Measurements from ENCODE around the gene SLC25A48.
A peak's percentile ranks its signal among the peaks of the same experiment; 100 is the strongest.

SLC25A48 gene

GRCh38 chr5:135887447-135887864 lies 53.0 kb downstream of the SLC25A48 start:
- Histone ChIP-seq H3K4me3 (ENCODE audit: low read length) (no peak overlapping the region), H3K36me3 (ENCODE audit: control insufficient read depth, insufficient read depth, low read length, severe bottlenecking) (no peaks in the 10 kb centered on the region), H3K9ac (ENCODE audit: low read length) (no peak overlapping the region), H3K4me1 (ENCODE audit: control insufficient read depth, insufficient read depth, low read length) (no peaks in the 10 kb centered on the region), H3K27me3 (replicated peaks; ENCODE audit: control insufficient read depth, insufficient read depth, low read length) (peaks cover 25% of the 10 kb centered on the region), H3K9me3 (ENCODE audit: control insufficient read depth, low read length) (no peaks in the 10 kb centered on the region)
- peak; percentile 84 for DNase-seq (ENCODE audit: low read depth)

DNA sequence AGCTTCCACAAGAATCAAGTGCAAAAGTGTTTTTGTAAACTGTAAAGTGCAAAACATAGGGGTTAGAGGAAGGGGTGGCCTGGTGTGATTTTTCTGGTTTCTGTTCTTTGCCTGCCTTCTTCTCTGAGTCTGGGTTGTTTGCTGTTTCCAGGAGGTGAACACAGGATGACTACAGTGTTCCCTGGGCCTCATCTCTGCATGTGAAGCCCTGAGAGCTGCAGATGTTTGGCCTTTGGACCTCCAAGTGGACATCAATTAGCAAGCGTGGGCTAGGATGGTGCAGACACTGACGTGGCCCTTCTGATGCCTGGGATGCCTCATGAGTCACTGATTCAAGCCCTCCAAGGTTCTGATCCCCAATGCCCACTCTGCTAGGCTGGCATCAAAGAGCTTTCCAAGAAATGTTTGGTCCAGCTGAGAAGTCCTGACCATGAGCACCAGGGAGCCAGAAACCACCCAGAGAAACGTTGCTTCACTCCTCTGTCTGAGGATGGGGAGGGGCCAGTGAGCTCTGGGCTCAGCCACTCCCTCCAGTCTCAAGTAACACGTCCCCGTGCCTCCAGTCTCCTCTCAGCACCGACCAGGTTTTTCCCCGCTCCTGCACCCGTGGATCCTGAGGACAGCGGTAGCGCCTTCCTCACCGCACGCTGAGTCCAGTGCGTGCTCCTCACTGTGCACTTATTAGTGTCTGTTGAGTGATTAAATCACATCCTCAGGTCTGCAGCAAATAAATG lies 53.6 kb downstream of the SLC25A48 start:
- Histone ChIP-seq H3K4me3 (ENCODE audit: low read length) (no peak overlapping the region), H3K9me3 (ENCODE audit: control insufficient read depth, low read length) (no peaks in the 10 kb centered on the region), H3K9ac (ENCODE audit: low read length) (no peak overlapping the region), H3K27me3 (replicated peaks; ENCODE audit: control insufficient read depth, insufficient read depth, low read length) (peaks cover 19% of the 10 kb centered on the region), H3K4me1 (ENCODE audit: control insufficient read depth, insufficient read depth, low read length) (no peaks in the 10 kb centered on the region), H3K36me3 (ENCODE audit: control insufficient read depth, insufficient read depth, low read length, severe bottlenecking) (no peaks in the 10 kb centered on the region)
- DNase-seq (ENCODE audit: low read depth), result peak; percentile 30

- Histone ChIP-seq H3K9me3 (ENCODE audit: control insufficient read depth, low read length) (no peaks in the 10 kb centered on the region), H3K4me1 (ENCODE audit: control insufficient read depth, insufficient read depth, low read length) (no peaks in the 10 kb centered on the region), H3K9ac (ENCODE audit: low read length) (no peak overlapping the region), H3K36me3 (ENCODE audit: control insufficient read depth, insufficient read depth, low read length, severe bottlenecking) (no peaks in the 10 kb centered on the region), H3K4me3 (ENCODE audit: low read length) (no peak overlapping the region), H3K27me3 (replicated peaks; ENCODE audit: control insufficient read depth, insufficient read depth, low read length) (peaks cover 7% of the 10 kb centered on the region)
- DNase-seq (ENCODE audit: low read depth), result no peak
Observed at GRCh38 chr5:135890296-135890695, 55.8 kb downstream of the SLC25A48 start.

GRCh38 chr5:135890867-135891266 lies 56.4 kb downstream of the SLC25A48 start:
- Histone ChIP-seq H3K27me3 (replicated peaks; ENCODE audit: control insufficient read depth, insufficient read depth, low read length) (peaks cover 6% of the 10 kb centered on the region), H3K36me3 (ENCODE audit: control insufficient read depth, insufficient read depth, low read length, severe bottlenecking) (no peaks in the 10 kb centered on the region), H3K9me3 (ENCODE audit: control insufficient read depth, low read length) (no peaks in the 10 kb centered on the region), H3K4me1 (ENCODE audit: control insufficient read depth, insufficient read depth, low read length) (no peaks in the 10 kb centered on the region), H3K9ac (ENCODE audit: low read length) (no peak overlapping the region), H3K4me3 (ENCODE audit: low read length) (no peak overlapping the region)
- no peak for DNase-seq (ENCODE audit: low read depth)

DNA sequence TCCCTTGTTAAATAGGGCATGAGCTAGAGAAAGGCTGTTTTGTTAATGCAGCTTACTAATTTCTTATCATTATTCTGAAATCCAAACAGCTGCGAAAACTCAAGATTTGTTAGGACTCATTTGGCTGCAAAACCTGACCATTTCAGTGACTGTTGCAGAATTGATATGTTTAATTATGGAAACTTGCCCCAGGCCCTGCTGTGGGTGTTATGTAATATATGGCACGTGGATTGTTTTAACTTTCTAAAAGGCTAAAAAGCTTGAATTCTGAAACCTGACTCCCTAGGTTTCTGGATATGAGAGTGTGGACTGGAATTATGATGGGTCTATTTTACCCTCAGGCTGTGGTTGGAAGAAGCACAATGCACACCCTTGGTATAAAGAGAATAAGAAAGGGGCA lies 56.8 kb downstream of the SLC25A48 start:
- peak; percentile 16 for DNase-seq (ENCODE audit: low read depth)
- no peaks in the 10 kb centered on the region for H3K9me3 ChIP-seq (ENCODE audit: control insufficient read depth, low read length)
- no peak overlapping the region for H3K4me3 ChIP-seq (ENCODE audit: low read length)
- H3K9ac ChIP-seq (ENCODE audit: low read length), result no peak overlapping the region
- peaks cover 6% of the 10 kb centered on the region for H3K27me3 ChIP-seq (replicated peaks; ENCODE audit: control insufficient read depth, insufficient read depth, low read length)
- no peaks in the 10 kb centered on the region for H3K4me1 ChIP-seq (ENCODE audit: control insufficient read depth, insufficient read depth, low read length)
- no peaks in the 10 kb centered on the region for H3K36me3 ChIP-seq (ENCODE audit: control insufficient read depth, insufficient read depth, low read length, severe bottlenecking)

GRCh38 chr5:135891791-135892190 lies 57.3 kb downstream of the SLC25A48 start:
- H3K4me1 ChIP-seq (ENCODE audit: control insufficient read depth, insufficient read depth, low read length), result no peaks in the 10 kb centered on the region
- H3K4me3 ChIP-seq (ENCODE audit: low read length), result no peak overlapping the region
- no peak for DNase-seq (ENCODE audit: low read depth)
- no peaks in the 10 kb centered on the region for H3K36me3 ChIP-seq (ENCODE audit: control insufficient read depth, insufficient read depth, low read length, severe bottlenecking)
- no peaks in the 10 kb centered on the region for H3K9me3 ChIP-seq (ENCODE audit: control insufficient read depth, low read length)
- H3K27me3 ChIP-seq (replicated peaks; ENCODE audit: control insufficient read depth, insufficient read depth, low read length), result peaks cover 6% of the 10 kb centered on the region
- no peak overlapping the region for H3K9ac ChIP-seq (ENCODE audit: low read length)

GRCh38 chr5:135894276-135894675 lies 59.8 kb downstream of the SLC25A48 start:
- DNase-seq (ENCODE audit: low read depth), result no peak

GRCh38 chr5:135894789-135895188 lies 60.3 kb downstream of the SLC25A48 start:
- DNase-seq (ENCODE audit: low read depth), result no peak
- Histone ChIP-seq H3K36me3 (ENCODE audit: control insufficient read depth, insufficient read depth, low read length, severe bottlenecking) (no peaks in the 10 kb centered on the region), H3K9me3 (ENCODE audit: control insufficient read depth, low read length) (peaks cover 6% of the 10 kb centered on the region), H3K9ac (ENCODE audit: low read length) (no peak overlapping the region), H3K4me1 (ENCODE audit: control insufficient read depth, insufficient read depth, low read length) (no peaks in the 10 kb centered on the region), H3K4me3 (ENCODE audit: low read length) (no peak overlapping the region), H3K27me3 (replicated peaks; ENCODE audit: control insufficient read depth, insufficient read depth, low read length) (peaks cover 12% of the 10 kb centered on the region)

More at GRCh38 chr5:135894276-135894675, 59.8 kb downstream of the SLC25A48 start:
- H3K4me1 ChIP-seq (ENCODE audit: control insufficient read depth, insufficient read depth, low read length), result no peaks in the 10 kb centered on the region
- peaks cover 6% of the 10 kb centered on the region for H3K9me3 ChIP-seq (ENCODE audit: control insufficient read depth, low read length)
- no peak overlapping the region for H3K9ac ChIP-seq (ENCODE audit: low read length)
- H3K36me3 ChIP-seq (ENCODE audit: control insufficient read depth, insufficient read depth, low read length, severe bottlenecking), result no peaks in the 10 kb centered on the region
- H3K27me3 ChIP-seq (replicated peaks; ENCODE audit: control insufficient read depth, insufficient read depth, low read length), result peaks cover 12% of the 10 kb centered on the region
- H3K4me3 ChIP-seq (ENCODE audit: low read length), result no peak overlapping the region

DNA sequence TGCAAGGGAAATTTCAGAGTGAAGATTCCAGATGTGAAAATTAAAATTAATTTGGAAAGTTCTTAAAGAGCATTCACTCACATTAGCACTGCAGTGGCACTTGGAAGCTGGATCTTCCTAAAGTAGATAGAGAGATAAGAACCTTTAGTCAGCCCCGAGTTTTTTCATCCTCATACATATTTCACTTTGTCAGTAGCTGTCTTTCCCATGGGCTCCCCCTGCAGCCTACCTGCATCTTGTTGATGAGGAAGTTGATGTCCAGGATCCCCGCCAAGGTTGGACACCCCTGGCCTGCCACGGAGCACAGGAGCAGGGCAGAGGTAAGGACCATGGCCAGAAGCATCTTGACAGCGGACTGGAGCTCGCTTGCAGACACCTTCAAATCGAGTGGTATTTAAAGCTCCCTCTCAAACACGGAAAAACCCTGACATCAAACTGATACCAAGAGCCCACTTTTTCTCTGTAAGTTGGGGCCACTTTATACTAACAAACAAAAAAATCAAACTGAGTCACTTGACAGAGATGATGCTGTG lies 61.1 kb downstream of the SLC25A48 start, which contains the start of gene IL9:
IL9 (minus strand) TSS at position 368 of the 533 bp plus-strand sequence; CDS start at position 343, 25 bp downstream.
- H3K4me1 ChIP-seq (ENCODE audit: control insufficient read depth, insufficient read depth, low read length), result no peaks in the 10 kb centered on the region
- peaks cover 18% of the 10 kb centered on the region for H3K27me3 ChIP-seq (replicated peaks; ENCODE audit: control insufficient read depth, insufficient read depth, low read length)
- no peaks in the 10 kb centered on the region for H3K36me3 ChIP-seq (ENCODE audit: control insufficient read depth, insufficient read depth, low read length, severe bottlenecking)
- H3K9me3 ChIP-seq (ENCODE audit: control insufficient read depth, low read length), result peaks cover 6% of the 10 kb centered on the region
- H3K4me3 ChIP-seq (ENCODE audit: low read length), result no peak within 1 kb of the TSS
- no peak within 1 kb of the TSS for H3K9ac ChIP-seq (ENCODE audit: low read length)
- DNase-seq (ENCODE audit: low read depth), result no peak

GRCh38 chr5:135898651-135899050 lies 64.2 kb downstream of the SLC25A48 start:
- no peak for DNase-seq (ENCODE audit: low read depth)
- H3K4me1 ChIP-seq (ENCODE audit: control insufficient read depth, insufficient read depth, low read length), result no peaks in the 10 kb centered on the region
- peaks cover 18% of the 10 kb centered on the region for H3K27me3 ChIP-seq (replicated peaks; ENCODE audit: control insufficient read depth, insufficient read depth, low read length)
- H3K9ac ChIP-seq (ENCODE audit: low read length), result no peak overlapping the region
- H3K9me3 ChIP-seq (ENCODE audit: control insufficient read depth, low read length), result peaks cover 6% of the 10 kb centered on the region
- no peak overlapping the region for H3K4me3 ChIP-seq (ENCODE audit: low read length)
- no peaks in the 10 kb centered on the region for H3K36me3 ChIP-seq (ENCODE audit: control insufficient read depth, insufficient read depth, low read length, severe bottlenecking)

DNA sequence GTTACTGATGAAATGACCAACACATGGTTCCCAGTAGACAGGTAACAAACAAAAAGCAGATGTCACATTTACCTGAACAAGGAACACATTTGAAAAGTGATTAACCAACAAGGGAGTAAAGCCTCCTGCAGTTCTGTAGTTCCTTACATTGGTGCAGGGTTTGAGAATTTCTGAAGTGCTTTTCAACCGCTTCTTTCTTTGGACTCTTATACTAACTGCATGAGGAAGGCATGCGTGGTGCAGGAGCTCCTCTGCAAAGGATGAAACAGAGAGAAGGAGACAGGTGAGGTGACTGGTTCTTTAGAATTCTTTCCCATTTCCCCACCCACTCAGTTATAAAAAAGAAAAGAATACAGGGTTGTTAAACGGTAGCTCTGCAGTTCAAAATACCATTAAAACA lies 65.8 kb downstream of the SLC25A48 start:
- peaks cover 15% of the 10 kb centered on the region for H3K27me3 ChIP-seq (replicated peaks; ENCODE audit: control insufficient read depth, insufficient read depth, low read length)

More for the DNA sequence above, 65.8 kb downstream of the SLC25A48 start:
- Histone ChIP-seq H3K9me3 (ENCODE audit: control insufficient read depth, low read length) (peaks cover 6% of the 10 kb centered on the region), H3K4me1 (ENCODE audit: control insufficient read depth, insufficient read depth, low read length) (no peaks in the 10 kb centered on the region), H3K36me3 (ENCODE audit: control insufficient read depth, insufficient read depth, low read length, severe bottlenecking) (no peaks in the 10 kb centered on the region), H3K9ac (ENCODE audit: low read length) (no peak overlapping the region), H3K4me3 (ENCODE audit: low read length) (no peak overlapping the region)
- no peak for DNase-seq (ENCODE audit: low read depth)

All from adipocyte (in vitro differentiated cells).